ENCODE measurements around the gene SAFB.

DNA sequence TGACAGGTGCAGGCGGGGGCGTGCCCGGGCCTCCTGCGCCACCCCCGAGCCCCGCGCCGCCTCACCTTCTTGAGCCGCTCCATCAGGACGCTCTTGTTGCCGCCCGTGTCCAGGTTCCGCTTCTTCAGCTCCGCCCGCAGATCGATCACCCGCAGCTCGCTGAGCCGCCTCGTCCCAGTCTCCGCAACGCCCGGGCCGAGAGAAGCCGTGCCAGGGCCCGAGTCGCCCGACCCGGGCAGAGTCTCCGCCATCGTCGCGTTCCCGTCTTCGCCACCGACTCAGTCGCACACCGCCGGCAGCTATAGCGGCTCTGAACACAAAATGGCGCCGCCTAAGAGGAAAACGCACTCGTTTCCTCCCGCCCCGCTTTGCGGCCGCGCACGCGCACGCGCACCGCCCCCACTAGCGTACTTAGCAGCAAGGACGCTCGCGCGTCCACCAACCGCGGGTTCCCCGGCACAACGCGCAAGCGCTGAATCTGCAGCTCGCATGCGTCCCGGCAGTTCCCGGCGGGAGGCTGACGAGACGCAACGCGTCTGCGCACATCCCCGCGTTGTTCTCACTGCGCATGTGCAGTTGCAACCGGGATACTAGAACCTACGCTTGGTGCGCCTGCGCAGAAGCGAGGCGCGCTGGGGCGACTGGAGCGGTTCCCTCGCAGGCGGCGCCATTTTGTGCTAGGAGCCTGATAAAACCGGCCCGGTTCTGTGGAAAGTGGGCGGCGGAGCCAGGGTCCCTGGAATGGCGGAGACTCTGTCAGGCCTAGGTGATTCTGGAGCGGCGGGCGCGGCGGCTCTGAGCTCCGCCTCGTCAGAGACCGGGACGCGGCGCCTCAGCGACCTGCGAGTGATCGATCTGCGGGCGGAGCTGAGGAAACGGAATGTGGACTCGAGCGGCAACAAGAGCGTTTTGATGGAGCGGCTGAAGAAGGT is at the start of gene SAFB, which contains the start of gene SAFB2:
- TF ChIP-seq, protein P1, sequence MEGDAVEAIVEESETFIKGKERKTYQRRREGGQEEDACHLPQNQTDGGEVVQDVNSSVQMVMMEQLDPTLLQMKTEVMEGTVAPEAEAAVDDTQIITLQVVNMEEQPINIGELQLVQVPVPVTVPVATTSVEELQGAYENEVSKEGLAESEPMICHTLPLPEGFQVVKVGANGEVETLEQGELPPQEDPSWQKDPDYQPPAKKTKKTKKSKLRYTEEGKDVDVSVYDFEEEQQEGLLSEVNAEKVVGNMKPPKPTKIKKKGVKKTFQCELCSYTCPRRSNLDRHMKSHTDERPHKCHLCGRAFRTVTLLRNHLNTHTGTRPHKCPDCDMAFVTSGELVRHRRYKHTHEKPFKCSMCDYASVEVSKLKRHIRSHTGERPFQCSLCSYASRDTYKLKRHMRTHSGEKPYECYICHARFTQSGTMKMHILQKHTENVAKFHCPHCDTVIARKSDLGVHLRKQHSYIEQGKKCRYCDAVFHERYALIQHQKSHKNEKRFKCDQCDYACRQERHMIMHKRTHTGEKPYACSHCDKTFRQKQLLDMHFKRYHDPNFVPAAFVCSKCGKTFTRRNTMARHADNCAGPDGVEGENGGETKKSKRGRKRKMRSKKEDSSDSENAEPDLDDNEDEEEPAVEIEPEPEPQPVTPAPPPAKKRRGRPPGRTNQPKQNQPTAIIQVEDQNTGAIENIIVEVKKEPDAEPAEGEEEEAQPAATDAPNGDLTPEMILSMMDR (conservative IDR thresholded peaks at IDR 0.05; ENCODE audit: low read length) = no peak
- TF ChIP-seq EZH2phosphoT487 (IDR thresholded peaks at IDR 0.05; ENCODE audit: borderline replicate concordance) = no peak

Data from Loucy (cell line).